ENCODE results near the gene HCK.

The HCK gene

GRCh38 chr20:32125506-32125905, 73.5 kb downstream of the HCK start:
- TF ChIP-seq FOXP2 (optimal IDR thresholded peaks at IDR 0.05; ENCODE audit: borderline replicate concordance, extremely low read depth, extremely low read length, insufficient read depth) (no peak), TAF1 (IDR thresholded peaks at IDR 0.05; ENCODE audit: borderline replicate concordance, insufficient read depth, low read length) (no peak), SIN3A (IDR thresholded peaks at IDR 0.05; ENCODE audit: borderline replicate concordance, insufficient read depth, low read length) (no peak)

DNA sequence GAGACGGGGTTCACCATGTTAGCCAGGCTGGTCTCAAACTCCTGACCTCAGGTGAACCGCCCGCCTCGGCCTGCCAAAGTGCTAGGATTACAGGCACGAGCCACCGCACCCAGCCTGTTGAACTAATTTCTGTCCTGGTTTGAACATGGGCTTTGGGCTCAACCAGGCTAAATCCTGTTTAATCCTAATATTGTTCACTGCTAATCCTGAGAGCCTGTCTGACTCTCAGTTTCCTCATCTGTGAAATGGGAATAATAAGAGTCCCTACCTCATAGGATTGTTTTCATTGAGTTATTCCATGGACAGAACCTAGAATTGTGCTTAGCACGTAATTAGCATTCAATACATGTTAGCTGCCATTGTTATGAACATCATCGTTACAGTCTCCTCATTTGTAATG, 74.9 kb downstream of the HCK start:
- no peak for TF ChIP-seq TAF1 (IDR thresholded peaks at IDR 0.05; ENCODE audit: borderline replicate concordance, insufficient read depth, low read length)
- TF ChIP-seq SIN3A (IDR thresholded peaks at IDR 0.05; ENCODE audit: borderline replicate concordance, insufficient read depth, low read length) = no peak

- TF ChIP-seq FOXP2 (optimal IDR thresholded peaks at IDR 0.05; ENCODE audit: borderline replicate concordance, extremely low read depth, extremely low read length, insufficient read depth) (no peak), REST (IDR thresholded peaks at IDR 0.05; ENCODE audit: insufficient read depth in 1 of 2, low read depth in 2 of 2, low read length in 2 of 2) (no peak), SIN3A (IDR thresholded peaks at IDR 0.05; ENCODE audit: borderline replicate concordance, insufficient read depth, low read length) (no peak), POLR2AphosphoS5 (IDR thresholded peaks at IDR 0.05; ENCODE audit: low read depth, low read length) (no peak), TAF1 (IDR thresholded peaks at IDR 0.05; ENCODE audit: borderline replicate concordance, insufficient read depth, low read length) (no peak)
Measured at GRCh38 chr20:32127347-32127746, 75.3 kb downstream of the HCK start.

DNA sequence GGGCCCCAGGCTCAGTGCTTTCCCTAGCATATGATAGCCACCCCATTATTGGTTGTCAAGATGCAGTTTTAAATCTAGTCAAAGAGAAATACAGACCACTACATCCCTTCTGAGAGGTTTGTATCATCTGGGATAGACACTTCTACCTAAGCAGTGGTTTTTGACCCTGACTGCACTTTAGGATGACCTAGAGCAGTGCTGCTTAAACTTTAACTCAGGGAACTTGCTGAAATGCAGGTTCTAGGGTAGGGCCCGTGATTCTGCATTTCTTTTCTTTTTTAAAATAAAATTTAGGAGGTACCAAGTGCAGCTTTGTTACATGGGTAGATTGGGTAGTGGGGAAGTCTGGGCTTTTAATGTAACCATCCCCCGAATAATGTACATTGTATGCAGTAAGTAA, 76.1 kb downstream of the HCK start:
- TF ChIP-seq FOXP2 (optimal IDR thresholded peaks at IDR 0.05; ENCODE audit: borderline replicate concordance, extremely low read depth, extremely low read length, insufficient read depth) = no peak
- no peak for TF ChIP-seq TAF1 (IDR thresholded peaks at IDR 0.05; ENCODE audit: borderline replicate concordance, insufficient read depth, low read length)
- TF ChIP-seq REST (IDR thresholded peaks at IDR 0.05; ENCODE audit: insufficient read depth in 1 of 2, low read depth in 2 of 2, low read length in 2 of 2) = no peak
- no peak for TF ChIP-seq POLR2AphosphoS5 (IDR thresholded peaks at IDR 0.05; ENCODE audit: low read depth, low read length)
- TF ChIP-seq SIN3A (IDR thresholded peaks at IDR 0.05; ENCODE audit: borderline replicate concordance, insufficient read depth, low read length) = no peak

DNA sequence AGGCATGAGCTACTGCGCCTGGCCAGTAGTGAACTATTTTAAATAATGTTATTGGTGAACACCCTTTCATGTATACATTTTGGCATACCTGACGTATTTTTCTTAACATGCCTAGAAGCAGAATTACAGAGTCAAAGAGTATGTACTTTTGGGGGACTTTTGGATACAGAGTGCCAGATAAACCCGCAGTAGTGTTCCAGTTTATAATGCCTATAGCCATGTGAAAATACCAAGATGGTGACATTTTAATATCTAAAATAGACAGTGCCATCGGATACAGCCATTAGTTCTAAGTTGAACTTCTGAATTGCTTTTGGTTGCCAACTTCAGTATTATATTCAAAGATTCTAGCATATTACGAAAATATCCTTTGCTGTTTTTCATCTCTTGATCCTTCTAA, 77.8 kb downstream of the HCK start:
- TF ChIP-seq POLR2AphosphoS5 (IDR thresholded peaks at IDR 0.05; ENCODE audit: low read depth, low read length) = no peak
- TF ChIP-seq SIN3A (IDR thresholded peaks at IDR 0.05; ENCODE audit: borderline replicate concordance, insufficient read depth, low read length) = no peak
- TF ChIP-seq FOXP2 (optimal IDR thresholded peaks at IDR 0.05; ENCODE audit: borderline replicate concordance, extremely low read depth, extremely low read length, insufficient read depth) = no peak
- no peak for TF ChIP-seq TAF1 (IDR thresholded peaks at IDR 0.05; ENCODE audit: borderline replicate concordance, insufficient read depth, low read length)
- no peak for TF ChIP-seq REST (IDR thresholded peaks at IDR 0.05; ENCODE audit: insufficient read depth in 1 of 2, low read depth in 2 of 2, low read length in 2 of 2)

DNA sequence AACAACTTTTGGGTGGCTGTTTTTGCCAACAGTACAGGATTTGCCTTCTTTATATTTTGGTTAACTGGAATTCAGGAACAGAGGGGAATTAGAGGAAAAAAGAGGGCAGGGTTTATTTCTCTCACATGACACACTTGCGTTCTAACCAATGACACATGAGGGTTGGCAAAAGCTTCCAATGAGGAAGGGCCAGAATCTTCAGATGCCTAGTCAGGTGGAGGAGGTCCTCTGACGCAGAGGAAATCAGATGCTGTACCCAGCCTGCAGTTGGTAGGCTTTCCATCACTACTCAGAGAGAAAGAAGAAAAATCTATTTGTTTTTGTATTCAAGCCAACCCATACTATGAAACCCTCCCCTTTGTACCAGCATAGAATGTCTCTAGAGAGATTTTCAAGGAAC, 78.3 kb downstream of the HCK start:
- no peak for TF ChIP-seq SIN3A (IDR thresholded peaks at IDR 0.05; ENCODE audit: borderline replicate concordance, insufficient read depth, low read length)
- no peak for TF ChIP-seq FOXP2 (optimal IDR thresholded peaks at IDR 0.05; ENCODE audit: borderline replicate concordance, extremely low read depth, extremely low read length, insufficient read depth)
- no peak for TF ChIP-seq POLR2AphosphoS5 (IDR thresholded peaks at IDR 0.05; ENCODE audit: low read depth, low read length)
- TF ChIP-seq REST (IDR thresholded peaks at IDR 0.05; ENCODE audit: insufficient read depth in 1 of 2, low read depth in 2 of 2, low read length in 2 of 2) = no peak
- no peak for TF ChIP-seq TAF1 (IDR thresholded peaks at IDR 0.05; ENCODE audit: borderline replicate concordance, insufficient read depth, low read length)

Measured in PFSK-1 (cell line).